ENCODE data around the gene IZUMO4. TPM values are rescaled to one million over a fixed set of nuclear protein-coding genes. Genes with fewer than 3 reads are reported as not detected.
A peak's percentile ranks its signal among the peaks of the same experiment; 100 is the strongest.

Gene IZUMO4
- total and polyA plus RNA-seq, 4 experiments from 2014 or later: 0.84 to 22.1 (median 9.9) TPM

DNA sequence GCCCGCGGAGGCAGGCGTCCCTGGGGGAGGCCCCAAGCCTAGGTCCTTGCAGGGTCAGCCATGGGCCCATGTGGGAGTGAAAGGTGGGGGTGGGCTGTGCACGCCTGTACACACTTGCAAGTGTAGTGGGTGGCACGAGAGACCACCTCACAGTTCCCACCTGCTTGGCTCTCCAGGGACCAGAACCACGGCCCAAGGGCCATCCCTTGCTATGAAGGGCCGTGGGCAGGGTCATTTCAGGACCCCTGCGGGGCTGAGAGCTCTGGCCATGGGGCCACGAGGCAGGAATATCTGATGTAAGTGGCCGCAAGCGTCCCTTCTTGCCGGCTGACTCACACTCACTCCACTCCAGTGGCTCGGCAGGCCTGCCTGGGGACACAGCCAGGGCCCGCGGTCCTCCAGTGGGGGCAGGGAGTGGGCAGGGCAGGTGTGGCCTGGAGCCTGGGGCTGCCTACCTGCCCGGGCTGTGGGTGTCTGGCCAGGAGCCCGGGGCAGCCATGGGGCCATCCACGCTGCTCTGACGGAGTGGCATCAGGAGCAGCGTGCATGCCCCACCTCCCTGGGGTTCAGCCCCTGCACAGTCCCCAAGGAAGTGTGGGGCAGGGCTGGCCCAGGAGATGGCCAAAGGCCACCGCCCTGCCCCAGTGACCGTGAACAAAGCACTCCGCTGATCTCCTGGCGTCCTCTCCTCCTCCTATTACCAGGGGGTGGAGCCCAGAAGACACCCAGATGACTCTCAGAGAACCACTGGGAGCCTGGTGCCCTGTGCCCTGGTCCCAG, 37.1 kb upstream of the IZUMO4 start:
- Mint-ChIP-seq H3K27me3 (no peaks in the 10 kb centered on the region), H3K27ac (peak overlapping the region; percentile 97 to 99 (median 99)), H3K36me3 (peaks cover 0 to 4% of the 10 kb centered on the region in 2 donors), H3K4me3 (peak overlapping the region; percentile 79 to 92 (median 90)), H3K9me3 (no peaks in the 10 kb centered on the region), H3K4me1 (peaks cover 21 to 68% (median 46%) of the 10 kb centered on the region in 4 donors)
- ChIA-PET CTCF (ENCODE audit: partially characterized antibody) (interaction anchor here (0.7 to 2.9 kb wide), 2 partner anchors 8 to 40 kb away, joined by 4 to 9 read pairs; no protein-coding TSS in a partner anchor), POLR2A (ENCODE audit: partially characterized antibody) (interaction anchor here (0.6 to 6.7 kb wide), 7 partner anchors 10 to 44 kb away, joined by 3 to 88 read pairs (median 6); partner anchors contain the start of genes BTBD2 and MKNK2)
- intact Hi-C loops (cut with micrococcal nuclease): loop anchor here (2.0 kb wide), 2 partner anchors 17 to 41 kb away; no protein-coding TSS in a partner anchor
- DNase-seq: no peak
- H3K36me3 ChIP-seq (ENCODE audit: insufficient read depth, low read length): no peaks in the 10 kb centered on the region
- H3K27me3 ChIP-seq (ENCODE audit: insufficient read depth, low read length): no peaks in the 10 kb centered on the region
- H3K27ac ChIP-seq (ENCODE audit: low read depth, low read length): peak overlapping the region; percentile 97
- H3K9me3 ChIP-seq (ENCODE audit: control insufficient read depth in 1 of 2, low read length in 2 of 2): no peaks in the 10 kb centered on the region
- H3K4me3 ChIP-seq (ENCODE audit: low read length in 2 of 2): no peak overlapping the region
- peaks cover 69% of the 10 kb centered on the region for H3K4me1 ChIP-seq (ENCODE audit: insufficient read depth, low read length)

DNA sequence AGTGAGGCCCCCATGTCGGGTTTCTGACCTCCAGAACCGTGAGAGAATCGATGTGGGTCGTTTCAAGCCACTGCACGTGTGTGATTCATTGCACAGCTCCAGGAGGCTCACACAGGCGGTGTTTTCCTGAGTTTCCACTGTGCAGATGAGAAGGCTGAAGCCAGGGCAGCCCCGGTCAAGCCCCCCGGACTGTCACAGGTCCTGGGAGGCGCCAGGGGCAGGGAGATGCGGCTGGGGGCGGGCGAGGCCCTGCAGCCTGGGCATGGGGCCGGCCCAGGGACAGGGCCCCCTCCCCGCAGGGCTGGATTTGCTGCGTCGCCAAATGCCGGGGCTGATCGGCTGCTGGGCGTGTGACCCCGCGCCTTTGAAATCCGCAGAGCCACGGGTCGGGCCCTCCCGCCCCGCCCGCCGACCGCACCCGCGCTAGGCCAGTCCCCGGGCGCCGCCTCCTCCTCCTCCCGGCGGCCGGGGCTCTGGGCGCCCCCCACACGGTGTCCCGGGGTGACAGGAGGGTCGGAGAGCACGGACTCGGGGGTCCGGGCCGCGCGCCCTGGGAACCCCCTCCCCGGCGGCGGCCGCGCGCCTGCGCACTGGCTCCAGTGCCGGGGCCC, 35.7 kb upstream of the IZUMO4 start:
- H3K4me1 Mint-ChIP-seq: peaks cover 15 to 57% (median 36%) of the 10 kb centered on the region in 4 donors
- ChIA-PET CTCF (ENCODE audit: partially characterized antibody) (interaction anchor here (1.5 to 2.9 kb wide), 2 partner anchors 9 kb away, joined by 5 to 9 read pairs; no protein-coding TSS in a partner anchor), POLR2A (ENCODE audit: partially characterized antibody) (interaction anchor here (0.8 to 6.7 kb wide), 17 partner anchors 9 to 163 kb away, joined by 3 to 88 read pairs (median 5); partner anchors contain the start of genes BTBD2, MKNK2 and MOB3A)
- H3K4me3 ChIP-seq (ENCODE audit: low read length in 2 of 2): peak overlapping the region; percentile 2 to 87
- H3K36me3 ChIP-seq (ENCODE audit: insufficient read depth, low read length): no peaks in the 10 kb centered on the region
- DNase-seq: no peak
- no peaks in the 10 kb centered on the region for H3K9me3 ChIP-seq (ENCODE audit: control insufficient read depth in 1 of 2, low read length in 2 of 2)
- H3K27me3 Mint-ChIP-seq: no peaks in the 10 kb centered on the region
- peak overlapping the region; percentile 79 to 98 (median 92) for H3K4me3 Mint-ChIP-seq
- H3K27ac ChIP-seq (ENCODE audit: low read depth, low read length): peak overlapping the region; percentile 97
- intact Hi-C loops (cut with micrococcal nuclease): loop anchor here (1.0 to 2.0 kb wide), 4 partner anchors 10 to 42 kb away; partner anchors contain the start of genes IZUMO4, MKNK2 and MOB3A
- peak overlapping the region; percentile 97 to 99 (median 99) for H3K27ac Mint-ChIP-seq
- H3K9me3 Mint-ChIP-seq: no peaks in the 10 kb centered on the region
- peaks cover 60% of the 10 kb centered on the region for H3K4me1 ChIP-seq (ENCODE audit: insufficient read depth, low read length)
- H3K27me3 ChIP-seq (ENCODE audit: insufficient read depth, low read length): no peaks in the 10 kb centered on the region
- peaks cover 0 to 4% of the 10 kb centered on the region in 2 donors for H3K36me3 Mint-ChIP-seq

DNA sequence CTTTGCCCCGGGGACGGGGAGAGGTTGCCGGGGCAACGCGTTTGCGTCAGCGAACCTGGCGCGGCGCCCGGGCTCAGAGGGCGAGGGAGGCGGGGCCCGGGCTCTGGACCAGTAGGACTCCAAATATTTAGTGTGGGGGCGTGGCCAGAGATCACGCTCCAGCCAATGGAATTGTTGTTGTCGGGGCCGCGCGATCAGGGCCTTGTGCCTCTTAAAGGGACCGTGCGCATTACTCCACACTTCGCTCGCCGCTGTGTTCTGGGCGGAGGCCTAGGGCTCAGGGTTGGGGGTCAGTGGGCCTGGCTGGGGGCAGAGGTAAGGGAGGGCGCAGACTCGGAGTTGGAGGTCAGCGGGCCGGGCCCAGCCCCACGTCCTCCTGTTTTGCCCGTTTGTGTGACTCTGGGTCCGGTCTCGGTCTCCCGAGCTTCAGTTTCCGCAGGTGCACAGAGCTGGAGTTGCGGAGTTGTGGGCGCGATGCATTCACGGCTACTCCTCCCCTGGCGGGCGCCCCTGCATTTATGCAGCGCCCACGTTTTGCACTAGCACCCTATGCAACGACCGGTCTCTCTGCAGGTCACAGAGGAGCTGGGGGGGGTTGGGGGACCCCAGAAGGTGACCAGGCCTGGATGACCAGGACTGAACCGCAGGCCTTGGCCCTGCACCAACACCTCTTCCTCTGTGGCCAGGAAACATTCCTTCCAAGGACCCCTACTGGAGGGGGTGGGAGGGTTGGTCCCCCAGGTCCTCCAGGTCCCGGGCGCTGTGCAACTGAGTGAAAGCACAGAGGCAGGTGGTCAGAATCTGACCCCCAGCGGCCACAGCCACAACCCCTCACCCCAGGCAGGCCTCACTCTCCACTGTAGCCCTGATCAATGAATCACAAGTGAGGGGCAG, 35.0 kb upstream of the IZUMO4 start:
- peak; percentile 98 to 100 (median 100) for DNase-seq
- H3K36me3 Mint-ChIP-seq: peaks cover 0 to 4% of the 10 kb centered on the region in 2 donors
- H3K4me1 ChIP-seq (ENCODE audit: insufficient read depth, low read length): peaks cover 54% of the 10 kb centered on the region
- peak overlapping the region; percentile 93 to 99 (median 97) for H3K27ac Mint-ChIP-seq
- CTCF ChIA-PET (ENCODE audit: partially characterized antibody): interaction anchor here (1.5 to 2.9 kb wide), 3 partner anchors 9 to 20 kb away, joined by 5 to 9 read pairs (median 8); no protein-coding TSS in a partner anchor
- H3K4me1 Mint-ChIP-seq: peaks cover 12 to 53% (median 32%) of the 10 kb centered on the region in 4 donors
- no peaks in the 10 kb centered on the region for H3K9me3 Mint-ChIP-seq
- POLR2A ChIA-PET (ENCODE audit: partially characterized antibody): interaction anchor here (1.0 to 6.7 kb wide), 12 partner anchors 11 to 164 kb away, joined by 3 to 88 read pairs (median 8); partner anchors contain the start of genes MKNK2 and MOB3A
- H3K9me3 ChIP-seq (ENCODE audit: control insufficient read depth in 1 of 2, low read length in 2 of 2): no peaks in the 10 kb centered on the region
- no peaks in the 10 kb centered on the region for H3K36me3 ChIP-seq (ENCODE audit: insufficient read depth, low read length)
- peak overlapping the region; percentile 97 for H3K27ac ChIP-seq (ENCODE audit: low read depth, low read length)
- intact Hi-C loops (cut with micrococcal nuclease): loop anchor here (1.0 to 2.0 kb wide), 4 partner anchors 10 to 43 kb away; partner anchors contain the start of genes IZUMO4, MKNK2 and MOB3A
- H3K27me3 ChIP-seq (ENCODE audit: insufficient read depth, low read length): no peaks in the 10 kb centered on the region
- H3K4me3 ChIP-seq (ENCODE audit: low read length in 2 of 2): peak overlapping the region; percentile 87
- no peaks in the 10 kb centered on the region for H3K27me3 Mint-ChIP-seq
- H3K4me3 Mint-ChIP-seq: peak overlapping the region; percentile 85 to 98 (median 92)

DNA sequence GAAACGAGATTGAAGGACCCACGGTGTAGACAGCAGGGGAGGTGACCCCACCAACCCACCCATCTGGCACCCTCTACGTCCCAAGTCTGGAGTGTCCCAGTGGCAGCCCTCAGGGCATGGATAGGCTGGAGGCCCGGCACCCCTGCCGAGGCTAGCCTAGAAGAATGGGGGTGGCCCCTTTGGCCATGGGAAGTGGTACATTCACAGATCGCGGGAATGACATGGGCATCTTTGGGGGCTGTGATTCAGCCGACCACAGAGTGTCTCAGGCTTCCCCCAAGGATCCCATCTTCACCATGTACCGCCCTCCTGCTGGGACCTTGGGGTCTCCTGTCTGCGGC, 34.4 kb upstream of the IZUMO4 start:
- H3K27ac ChIP-seq (ENCODE audit: low read depth, low read length): peak overlapping the region; percentile 97
- peak overlapping the region in 6 of 7 donors; percentile 70 to 99 (median 91) for H3K27ac Mint-ChIP-seq
- peak overlapping the region; percentile 59 to 87 for H3K4me3 ChIP-seq (ENCODE audit: low read length in 2 of 2)
- ChIA-PET CTCF (ENCODE audit: partially characterized antibody) (interaction anchor here (0.5 to 2.9 kb wide), 4 partner anchors 8 to 408 kb away, joined by 3 to 9 read pairs (median 6); no protein-coding TSS in a partner anchor), POLR2A (ENCODE audit: partially characterized antibody) (interaction anchor here (0.7 to 6.7 kb wide), 14 partner anchors 10 to 120 kb away, joined by 3 to 88 read pairs (median 8); partner anchors contain the start of genes MKNK2 and MOB3A)
- H3K4me1 Mint-ChIP-seq: peaks cover 11 to 48% (median 29%) of the 10 kb centered on the region in 4 donors
- no peaks in the 10 kb centered on the region for H3K27me3 Mint-ChIP-seq
- H3K27me3 ChIP-seq (ENCODE audit: insufficient read depth, low read length): no peaks in the 10 kb centered on the region
- no peak for DNase-seq
- H3K4me3 Mint-ChIP-seq: peak overlapping the region; percentile 85 to 98 (median 92)
- H3K9me3 ChIP-seq (ENCODE audit: control insufficient read depth in 1 of 2, low read length in 2 of 2): no peaks in the 10 kb centered on the region
- peaks cover 48% of the 10 kb centered on the region for H3K4me1 ChIP-seq (ENCODE audit: insufficient read depth, low read length)
- H3K9me3 Mint-ChIP-seq: no peaks in the 10 kb centered on the region
- H3K36me3 ChIP-seq (ENCODE audit: insufficient read depth, low read length): no peaks in the 10 kb centered on the region
- intact Hi-C loops (cut with micrococcal nuclease): no loop called here
- peaks cover 0 to 4% of the 10 kb centered on the region in 2 donors for H3K36me3 Mint-ChIP-seq

DNA sequence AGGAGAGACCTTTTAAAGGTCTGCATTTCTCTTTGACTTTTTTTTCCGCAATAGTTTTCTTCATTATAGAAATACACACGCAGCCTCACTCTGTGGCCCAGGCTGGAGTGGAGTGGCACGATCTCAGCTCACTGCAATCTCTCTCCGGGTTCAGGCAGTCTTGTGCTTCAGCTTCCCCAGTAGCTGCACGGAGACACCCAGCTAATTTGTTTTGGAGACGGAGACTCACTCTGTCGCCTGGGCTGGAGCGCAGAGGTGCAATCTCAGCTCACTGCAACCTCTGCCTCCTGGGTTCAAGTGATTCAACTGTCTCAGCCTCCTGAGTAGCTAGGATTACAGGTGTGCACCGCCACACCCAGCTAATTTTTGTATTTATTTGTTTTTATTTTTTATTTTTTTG, 33.9 kb upstream of the IZUMO4 start:
- Histone ChIP-seq H3K4me3 (ENCODE audit: low read length in 2 of 2) (no peak overlapping the region), H3K9me3 (ENCODE audit: control insufficient read depth in 1 of 2, low read length in 2 of 2) (no peaks in the 10 kb centered on the region), H3K36me3 (ENCODE audit: insufficient read depth, low read length) (no peaks in the 10 kb centered on the region), H3K4me1 (ENCODE audit: insufficient read depth, low read length) (peaks cover 44% of the 10 kb centered on the region), H3K27ac (ENCODE audit: low read depth, low read length) (no peak overlapping the region), H3K27me3 (ENCODE audit: insufficient read depth, low read length) (no peaks in the 10 kb centered on the region)
- no peak for DNase-seq
- H3K4me1 Mint-ChIP-seq: peaks cover 11 to 44% (median 27%) of the 10 kb centered on the region in 4 donors
- peaks cover 0 to 4% of the 10 kb centered on the region in 2 donors for H3K36me3 Mint-ChIP-seq
- intact Hi-C loops (cut with micrococcal nuclease): no loop called here
- CTCF ChIA-PET (ENCODE audit: partially characterized antibody): interaction anchor here (0.5 to 2.9 kb wide), 4 partner anchors 11 to 407 kb away, joined by 3 to 9 read pairs (median 6); no protein-coding TSS in a partner anchor
- no peaks in the 10 kb centered on the region for H3K27me3 Mint-ChIP-seq
- POLR2A ChIA-PET (ENCODE audit: partially characterized antibody): interaction anchor here (0.7 to 5.4 kb wide), 9 partner anchors 9 to 121 kb away, joined by 3 to 88 read pairs (median 5); partner anchors contain the start of gene MKNK2
- H3K4me3 Mint-ChIP-seq: peak overlapping the region; percentile 85 to 98 (median 92)
- no peaks in the 10 kb centered on the region for H3K9me3 Mint-ChIP-seq
- H3K27ac Mint-ChIP-seq: peak overlapping the region in 6 of 7 donors; percentile 70 to 99 (median 84)

DNA sequence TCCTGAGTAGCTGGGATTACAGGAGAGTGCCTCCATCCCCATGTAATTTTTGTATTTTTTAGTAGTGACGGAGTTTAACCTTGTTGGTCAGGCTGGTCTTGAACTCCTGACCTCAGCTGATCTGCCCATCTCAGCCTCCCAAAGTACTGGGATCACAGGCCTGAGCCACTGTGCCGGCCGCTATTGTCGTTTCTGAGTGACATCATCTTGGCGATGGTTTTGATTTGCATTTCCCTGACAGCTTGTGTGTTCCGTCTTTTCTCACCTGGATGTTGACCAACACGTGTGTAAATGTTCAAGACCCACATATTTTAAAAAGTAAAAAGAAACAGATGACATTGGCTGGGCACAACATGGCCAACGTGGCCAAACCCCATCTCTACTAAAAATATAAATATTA, 32.9 kb upstream of the IZUMO4 start:
- no peaks in the 10 kb centered on the region for H3K27me3 ChIP-seq (ENCODE audit: insufficient read depth, low read length)
- intact Hi-C loops (cut with micrococcal nuclease): no loop called here
- no peaks in the 10 kb centered on the region for H3K9me3 ChIP-seq (ENCODE audit: control insufficient read depth in 1 of 2, low read length in 2 of 2)
- H3K36me3 ChIP-seq (ENCODE audit: insufficient read depth, low read length): no peaks in the 10 kb centered on the region
- DNase-seq: no peak
- no peak overlapping the region for H3K4me3 ChIP-seq (ENCODE audit: low read length in 2 of 2)
- no peak overlapping the region for H3K27ac ChIP-seq (ENCODE audit: low read depth, low read length)
- peaks cover 33% of the 10 kb centered on the region for H3K4me1 ChIP-seq (ENCODE audit: insufficient read depth, low read length)
- H3K27ac Mint-ChIP-seq: peak overlapping the region in 5 of 7 donors; percentile 9 to 99 (median 60)
- CTCF ChIA-PET (ENCODE audit: partially characterized antibody): no interaction called here
- no peaks in the 10 kb centered on the region for H3K27me3 Mint-ChIP-seq
- H3K4me3 Mint-ChIP-seq: peak overlapping the region in 2 of 8 donors; percentile 34 to 39
- POLR2A ChIA-PET (ENCODE audit: partially characterized antibody): interaction anchor here (0.6 to 5.4 kb wide), 9 partner anchors 14 to 127 kb away, joined by 3 to 88 read pairs (median 5); partner anchors contain the start of gene MKNK2
- peaks cover 0 to 4% of the 10 kb centered on the region in 2 donors for H3K36me3 Mint-ChIP-seq
- H3K4me1 Mint-ChIP-seq: peaks cover 10 to 34% (median 22%) of the 10 kb centered on the region in 4 donors
- H3K9me3 Mint-ChIP-seq: no peaks in the 10 kb centered on the region
